NCI-H1694 treated with DMSO at 0.1 percent for 48 hours (cell line): ENCODE results near the gene SWT1.
"Not testable (repeated sequence)": the region's sequence is repeated elsewhere in the genome, so short reads cannot be mapped to it uniquely, and the experiment has no call there.

Experiments
- DNase-seq: peaks from one replicate; lab custom pipeline; 2025; lab: John Stamatoyannopoulos, UW

Gene SWT1

DNA sequence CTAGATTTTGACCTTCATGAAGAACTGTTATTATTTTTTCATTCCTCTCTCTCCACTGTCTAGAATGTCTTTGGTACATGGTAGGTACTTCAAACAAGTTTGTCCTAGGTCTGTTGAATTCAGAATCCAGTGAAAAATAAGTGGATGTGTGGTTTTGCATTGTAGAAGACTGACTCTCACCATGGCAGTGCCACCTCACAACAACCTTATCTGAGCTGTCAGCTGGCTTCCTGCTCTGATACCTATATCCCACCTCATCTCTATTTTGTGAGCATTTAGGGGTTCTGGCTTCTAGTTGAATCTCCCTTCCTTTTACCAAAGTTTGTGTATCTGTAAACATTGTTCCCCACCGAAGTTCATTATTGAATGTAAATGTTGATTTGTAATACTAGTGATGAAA, 9.1 kb downstream of the SWT1 start:
- no peak for DNase-seq

DNA sequence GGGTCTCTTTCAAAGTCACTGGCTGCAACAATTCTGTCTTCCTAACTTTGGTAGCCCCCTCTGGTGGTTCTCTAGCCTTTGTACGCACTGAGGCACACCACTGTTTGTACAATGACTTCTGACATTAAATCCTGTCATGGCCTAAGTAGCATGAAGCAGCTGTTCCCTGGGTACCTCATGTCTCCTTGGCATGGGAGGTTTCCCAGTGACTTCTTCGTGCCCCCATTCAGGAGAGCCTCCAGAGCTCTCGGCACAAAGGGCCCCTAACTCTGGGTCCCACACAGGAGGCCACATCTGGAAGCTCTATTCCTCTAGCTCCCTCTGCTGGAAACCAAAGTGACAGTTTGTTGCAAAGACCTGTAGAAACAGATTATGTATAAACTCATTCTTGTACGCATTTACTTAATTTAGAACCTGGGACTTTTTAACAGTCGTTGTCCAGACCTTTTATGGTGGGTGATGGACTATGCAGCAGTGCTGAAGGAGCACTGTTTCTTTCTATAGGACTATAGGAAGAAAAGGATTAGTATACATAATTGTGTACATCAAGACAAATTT, 13.4 kb downstream of the SWT1 start:
- DNase-seq = peak; percentile 95

DNA sequence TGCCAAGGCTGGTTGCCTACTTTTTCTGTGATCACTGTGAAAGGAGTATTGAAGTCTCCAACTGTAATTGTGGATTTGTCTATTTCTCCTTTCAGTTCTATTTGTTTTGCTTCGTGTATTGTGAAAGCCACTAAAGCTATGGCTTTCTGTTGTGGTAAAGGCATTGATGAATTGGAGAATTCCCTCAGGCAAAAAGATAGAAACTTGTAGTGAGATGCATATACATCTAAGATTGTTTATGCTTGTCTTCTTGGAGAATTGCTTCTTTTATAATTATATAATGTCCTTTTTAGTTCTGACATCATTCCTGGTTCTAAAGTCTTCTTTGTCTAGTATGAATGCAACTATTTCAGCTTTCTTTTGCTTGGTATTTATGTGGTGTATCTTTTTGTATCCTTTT, 36.8 kb downstream of the SWT1 start:
- no peak for DNase-seq

- not testable (repeated sequence) for DNase-seq
Observed at GRCh38 chr1:185198712-185199111, 41.7 kb downstream of the SWT1 start.

DNA sequence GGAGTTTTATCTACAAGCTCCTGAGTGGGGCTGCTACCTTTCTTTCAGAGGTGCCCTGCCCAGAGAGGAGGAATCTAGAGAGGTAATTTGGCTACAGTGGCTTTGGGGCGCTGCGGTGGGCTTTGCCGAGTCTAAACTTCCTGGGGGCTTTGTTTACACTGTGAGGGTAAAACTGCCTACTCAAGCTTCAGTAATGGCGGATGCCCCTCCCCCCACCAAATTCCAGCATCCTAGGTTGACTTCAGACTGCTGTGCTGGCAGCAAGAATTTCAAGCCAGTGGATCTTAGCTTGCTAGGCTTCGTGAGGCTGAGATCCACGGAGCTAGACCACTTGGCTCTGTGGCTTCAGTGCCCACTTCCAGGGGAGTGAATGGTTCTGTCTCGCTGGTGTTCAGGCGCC, 43.9 kb downstream of the SWT1 start:
- no peak for DNase-seq

GRCh38 chr1:185207170-185207569, 50.2 kb downstream of the SWT1 start:
- no peak for DNase-seq

GRCh38 chr1:185207980-185208602, 51.1 kb downstream of the SWT1 start:
- DNase-seq = no peak

GRCh38 chr1:185208626-185209180, 51.7 kb downstream of the SWT1 start:
- no peak for DNase-seq

DNA sequence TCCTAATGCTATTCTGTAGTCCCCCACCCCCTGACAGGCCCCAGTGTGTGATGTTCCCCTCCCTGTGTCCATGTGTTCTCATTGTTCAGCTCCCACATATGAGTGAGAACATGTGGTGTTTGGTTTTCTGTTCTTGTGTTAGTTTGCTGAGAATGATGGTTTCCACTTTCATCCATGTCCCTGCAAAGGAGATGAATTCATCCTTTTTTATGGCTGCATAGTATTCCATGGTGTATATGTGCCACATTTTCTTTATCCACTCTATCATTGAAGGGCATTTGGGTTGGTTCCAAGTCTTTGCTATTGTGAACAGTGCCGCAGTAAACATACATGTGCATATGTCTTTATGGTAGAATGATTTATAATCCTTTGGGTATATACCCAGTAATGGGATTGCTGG, 52.4 kb downstream of the SWT1 start:
- not testable (repeated sequence) for DNase-seq

- no peak for DNase-seq
Observed at GRCh38 chr1:185213091-185213490, 56.1 kb downstream of the SWT1 start.

DNA sequence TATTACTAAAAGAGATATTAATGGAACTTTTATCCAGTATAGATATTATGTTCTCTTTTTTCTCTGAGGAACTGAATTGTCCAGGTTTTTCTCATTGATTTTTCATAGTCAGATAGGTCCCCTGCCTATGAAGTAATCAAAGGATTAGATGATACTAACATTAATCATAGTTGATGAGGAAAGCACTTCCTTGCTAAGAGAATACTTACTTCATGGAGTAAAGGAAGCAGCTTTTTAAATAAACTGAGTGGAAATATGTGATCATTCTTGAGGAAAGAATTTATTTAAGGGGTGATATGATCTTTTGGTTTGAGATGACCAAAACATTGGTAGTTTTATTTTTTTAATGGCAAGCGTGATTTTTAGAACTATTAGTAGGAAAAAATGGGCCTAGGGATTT, 58.9 kb downstream of the SWT1 start:
- no peak for DNase-seq

DNA sequence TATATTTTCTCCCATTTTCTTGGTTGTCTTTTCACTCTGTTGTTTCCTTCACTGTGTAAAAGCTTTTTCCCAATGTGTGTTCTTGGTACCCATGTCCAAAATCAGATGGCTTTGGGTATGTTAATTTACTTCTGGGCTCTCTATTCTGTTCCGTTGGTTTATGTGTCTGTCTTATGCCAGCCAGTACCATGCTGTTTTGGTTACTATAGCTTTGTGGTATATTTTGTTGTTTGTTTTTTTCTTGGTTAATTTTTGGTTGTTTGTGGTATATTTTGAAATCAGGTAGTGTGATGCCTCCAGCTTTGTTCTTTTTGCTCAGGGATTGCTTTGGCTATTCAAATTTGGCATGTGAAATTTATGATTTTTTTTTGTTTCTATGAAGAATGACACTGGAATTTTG, 67.2 kb downstream of the SWT1 start:
- no peak for DNase-seq

DNA sequence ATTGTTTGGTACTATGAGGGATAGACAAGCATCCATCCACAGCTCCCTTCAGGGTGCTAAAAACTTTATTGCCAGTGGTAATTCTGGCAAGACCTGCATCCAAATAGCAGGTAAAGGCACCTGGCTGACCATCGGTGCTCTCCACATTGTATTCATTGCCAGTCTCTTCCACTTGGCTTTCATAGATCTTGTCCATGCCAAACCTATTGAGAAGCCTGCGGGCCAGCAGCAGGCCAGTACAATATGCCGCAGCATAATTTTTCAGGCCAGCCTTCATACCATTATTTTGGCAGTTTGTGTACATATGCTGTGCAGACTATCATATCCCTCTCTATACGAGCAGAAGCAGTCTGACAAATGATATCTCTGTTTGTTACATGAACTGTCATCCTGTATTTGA, 70.2 kb downstream of the SWT1 start:
- DNase-seq = no peak

DNA sequence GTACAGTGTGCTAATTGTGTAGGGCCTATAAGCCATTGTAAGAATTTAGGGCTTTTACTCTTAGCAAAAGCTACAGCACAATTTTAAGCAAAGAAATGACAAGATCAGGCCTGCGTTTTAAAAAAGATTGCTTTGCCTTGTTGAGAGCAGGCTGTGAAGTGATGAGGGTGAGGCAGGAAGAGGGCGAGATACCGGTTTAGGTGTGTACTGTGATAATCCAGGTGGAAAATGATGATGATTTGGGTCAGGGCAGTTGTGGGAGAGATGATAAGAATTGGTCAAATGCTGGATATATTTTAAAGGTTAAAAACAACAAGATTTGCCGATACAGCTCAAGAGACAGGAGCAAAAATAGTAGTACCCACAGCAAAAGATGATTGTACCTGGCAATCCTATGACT, 72.0 kb downstream of the SWT1 start:
- no peak for DNase-seq

DNA sequence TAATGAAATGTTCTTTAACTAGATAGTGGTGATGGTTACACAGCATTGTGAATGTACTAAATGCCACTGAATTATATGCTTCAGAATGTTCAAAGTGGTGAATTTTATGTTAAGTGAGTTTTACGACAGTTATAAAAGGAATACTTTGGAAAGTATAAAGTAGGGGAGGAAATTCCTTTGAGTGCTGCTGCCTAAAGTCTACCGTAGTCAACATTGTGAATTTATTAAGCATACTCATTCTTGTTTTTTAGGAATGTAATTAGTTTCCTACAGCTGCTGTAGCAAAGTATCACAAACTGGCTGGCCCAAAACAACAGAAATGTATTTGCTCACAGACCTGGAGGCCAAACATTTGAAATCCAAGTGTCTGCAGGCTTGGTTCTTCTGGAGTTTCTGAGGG, 73.0 kb downstream of the SWT1 start:
- DNase-seq = no peak

DNA sequence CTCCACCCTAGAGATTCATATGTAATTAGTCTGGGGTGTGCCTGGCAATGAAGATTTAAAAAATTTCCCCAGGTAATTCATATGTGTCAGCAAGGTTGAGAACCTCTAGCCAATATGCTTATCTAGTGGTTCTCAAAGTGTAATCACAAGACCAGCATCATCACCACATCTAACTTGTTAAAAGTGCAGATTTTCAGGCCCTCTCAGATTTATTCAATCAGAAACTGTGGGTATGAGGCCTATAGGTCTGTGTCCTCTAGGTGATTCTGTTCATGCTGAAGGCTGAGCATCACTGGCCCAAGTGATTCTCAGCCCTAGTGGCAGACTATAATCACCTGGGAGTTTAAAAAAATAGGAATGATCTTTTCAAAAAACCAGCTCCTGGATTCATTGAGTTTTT, 75.9 kb downstream of the SWT1 start:
- DNase-seq = no peak

GRCh38 chr1:185234183-185234582, 77.2 kb downstream of the SWT1 start:
- DNase-seq = not testable (repeated sequence)

DNA sequence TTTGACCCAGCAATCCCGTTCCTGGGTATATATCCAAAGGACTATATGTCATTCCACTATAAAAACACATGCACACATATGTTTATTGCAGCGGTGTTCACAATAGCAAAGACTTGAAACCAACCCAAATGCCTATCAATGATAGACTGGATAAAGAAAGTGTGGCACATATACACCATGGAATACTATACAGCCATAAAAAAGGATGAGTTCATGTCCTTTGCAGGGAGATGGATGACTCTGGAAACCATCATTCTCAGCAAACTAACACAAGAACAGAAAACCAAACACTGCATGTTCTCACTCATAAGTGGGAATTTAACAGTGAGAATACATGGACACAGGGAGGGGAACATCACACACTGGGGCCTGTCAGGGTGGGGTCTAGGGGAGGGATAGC, 80.2 kb downstream of the SWT1 start:
- not testable (repeated sequence) for DNase-seq

- no peak for DNase-seq
Observed at GRCh38 chr1:185237661-185238060, 80.7 kb downstream of the SWT1 start.

GRCh38 chr1:185238447-185238846, 81.5 kb downstream of the SWT1 start:
- no peak for DNase-seq

DNA sequence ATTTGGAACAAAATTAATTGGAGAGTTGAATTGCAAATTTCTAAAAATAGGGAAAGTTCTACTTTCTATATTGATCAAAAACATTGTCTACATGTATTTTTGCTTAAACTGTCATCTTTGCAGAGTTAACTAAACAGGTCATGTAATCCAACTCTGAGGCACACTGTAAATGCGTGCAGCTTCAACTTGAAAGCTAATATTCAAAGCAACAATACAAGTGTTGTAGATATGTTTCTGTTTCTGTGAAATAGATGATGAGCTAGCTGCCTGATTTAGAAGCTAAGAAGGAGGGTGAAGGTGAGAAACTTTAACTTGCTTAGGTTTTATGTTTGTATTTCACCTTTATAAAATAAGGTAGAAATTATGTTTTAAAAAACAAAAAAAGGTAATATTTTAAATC, 82.9 kb downstream of the SWT1 start:
- DNase-seq = no peak

DNA sequence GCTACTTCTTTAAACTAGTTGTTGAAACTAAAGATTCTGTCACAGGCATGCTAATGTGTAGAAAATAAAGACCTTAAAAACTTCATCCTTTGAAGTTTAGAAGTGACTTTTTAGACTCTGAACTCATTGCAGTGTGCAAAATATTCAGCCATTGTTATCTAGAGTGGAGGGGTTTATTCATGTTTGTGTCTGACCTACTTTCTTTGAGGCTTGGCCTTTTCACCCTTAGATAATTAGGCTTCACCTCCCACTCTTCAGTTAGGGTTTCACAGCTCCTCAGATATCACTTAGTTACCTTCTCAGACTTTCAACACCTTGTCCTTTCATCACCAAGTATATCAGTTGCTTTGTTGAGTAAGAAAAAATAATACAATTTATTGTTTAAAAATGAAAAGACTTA, 84.2 kb downstream of the SWT1 start:
- DNase-seq = no peak

- no peak for DNase-seq
Observed at GRCh38 chr1:185244015-185244747, 87.2 kb downstream of the SWT1 start.
